GM21381 (cell line): ENCODE data around the gene SLC39A10.
"Not testable (repeated sequence)": the region's sequence is repeated elsewhere in the genome, so short reads cannot be mapped to it uniquely, and the experiment has no call there.

Source experiments
- ATAC-seq: cut with Tn5 transposase; IDR thresholded peaks from one replicate; pipeline ENCODE4 v1.9.1; 2021; ENCODE audit warnings: mild to moderate bottlenecking, moderate library complexity; ENCODE audit not compliant: unreplicated experiment

Gene SLC39A10

GRCh38 chr2:195670191-195670590 is 13.2 kb downstream of the SLC39A10 start:
- ATAC-seq = no peak

GRCh38 chr2:195671563-195671962 is 14.5 kb downstream of the SLC39A10 start:
- ATAC-seq = no peak

GRCh38 chr2:195672674-195673073 is 15.6 kb downstream of the SLC39A10 start:
- no peak for ATAC-seq

GRCh38 chr2:195674491-195675221 is 17.6 kb downstream of the SLC39A10 start:
- no peak for ATAC-seq

GRCh38 chr2:195675783-195676427 is 18.9 kb downstream of the SLC39A10 start:
- ATAC-seq = no peak

GRCh38 chr2:195677290-195677689 is 20.3 kb downstream of the SLC39A10 start:
- no peak for ATAC-seq

GRCh38 chr2:195677884-195678283 is 20.9 kb downstream of the SLC39A10 start:
- no peak for ATAC-seq

GRCh38 chr2:195682077-195682476 is 25.1 kb downstream of the SLC39A10 start:
- ATAC-seq = no peak

- no peak for ATAC-seq
Measured at GRCh38 chr2:195683174-195683573, 26.1 kb downstream of the SLC39A10 start.

- ATAC-seq = no peak
Measured at GRCh38 chr2:195686564-195686963, 29.5 kb downstream of the SLC39A10 start.

- no peak for ATAC-seq
Measured at GRCh38 chr2:195687320-195688086, 30.5 kb downstream of the SLC39A10 start.

GRCh38 chr2:195692531-195692930 is 35.5 kb downstream of the SLC39A10 start:
- not testable (repeated sequence) for ATAC-seq

- no peak for ATAC-seq
Measured at GRCh38 chr2:195694553-195694952, 37.5 kb downstream of the SLC39A10 start.

- no peak for ATAC-seq
Measured at GRCh38 chr2:195695002-195695631, 38.1 kb downstream of the SLC39A10 start.

- ATAC-seq = no peak
Measured at GRCh38 chr2:195696012-195696411, 39.0 kb downstream of the SLC39A10 start.

GRCh38 chr2:195697681-195698220 is 40.7 kb downstream of the SLC39A10 start:
- ATAC-seq = no peak

GRCh38 chr2:195700480-195700879 is 43.5 kb downstream of the SLC39A10 start:
- no peak for ATAC-seq

- no peak for ATAC-seq
Measured at GRCh38 chr2:195706161-195706900, 49.3 kb downstream of the SLC39A10 start.

- no peak for ATAC-seq
Measured at GRCh38 chr2:195709901-195710806, 53.1 kb downstream of the SLC39A10 start.
